ENCODE results near the gene SLC35F6. TPM values are rescaled to one million over a fixed set of nuclear protein-coding genes. Genes with fewer than 3 reads are reported as not detected.

SLC35F6 gene, protein sequence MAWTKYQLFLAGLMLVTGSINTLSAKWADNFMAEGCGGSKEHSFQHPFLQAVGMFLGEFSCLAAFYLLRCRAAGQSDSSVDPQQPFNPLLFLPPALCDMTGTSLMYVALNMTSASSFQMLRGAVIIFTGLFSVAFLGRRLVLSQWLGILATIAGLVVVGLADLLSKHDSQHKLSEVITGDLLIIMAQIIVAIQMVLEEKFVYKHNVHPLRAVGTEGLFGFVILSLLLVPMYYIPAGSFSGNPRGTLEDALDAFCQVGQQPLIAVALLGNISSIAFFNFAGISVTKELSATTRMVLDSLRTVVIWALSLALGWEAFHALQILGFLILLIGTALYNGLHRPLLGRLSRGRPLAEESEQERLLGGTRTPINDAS
- total RNA-seq, result 1 to 10 TPM; 2.0 to 2.7 TPM

- H3K36me3 Mint-ChIP-seq (ENCODE audit: low read depth), result no peaks in the 10 kb centered on the region
- H3K27ac Mint-ChIP-seq, result peak within 1 kb of the TSS; percentile 81
- H3K27me3 Mint-ChIP-seq (ENCODE audit: low read depth), result no peaks in the 10 kb centered on the region
- intact Hi-C loops (cut with micrococcal nuclease), result loop anchor here (1.0 kb wide), 1 partner anchor 21 kb away; no protein-coding TSS in a partner anchor
- no peaks in the 10 kb centered on the region for H3K9me3 Mint-ChIP-seq
- peaks cover 44% of the 10 kb centered on the region for H3K4me1 Mint-ChIP-seq (ENCODE audit: low read depth)
- peak within 1 kb of the TSS; percentile 91 for H3K4me3 Mint-ChIP-seq
- CTCF ChIA-PET, result no interaction called here
- DNase-seq, result peak; percentile 81
Measured at GRCh38 chr2:26764078-26764887, at the start of gene SLC35F6. Gene SLC35F6 (plus strand): TSS chr2:26764284. CDS start chr2:26764350, 66 bp downstream.

- CTCF ChIA-PET, result interaction anchor here (1.0 kb wide), 1 partner anchor 32 kb away, joined by 3 read pairs; no protein-coding TSS in a partner anchor
- Mint-ChIP-seq H3K9me3 (no peaks in the 10 kb centered on the region), H3K4me3 (no peak overlapping the region), H3K27ac (no peak overlapping the region), H3K4me1 (ENCODE audit: low read depth) (no peaks in the 10 kb centered on the region), H3K36me3 (ENCODE audit: low read depth) (no peaks in the 10 kb centered on the region), H3K27me3 (ENCODE audit: low read depth) (no peaks in the 10 kb centered on the region)
- no peak for DNase-seq
- intact Hi-C loops (cut with micrococcal nuclease), result no loop called here
Measured at GRCh38 chr2:26715528-26716270, 48.4 kb upstream of the SLC35F6 start.

DNA sequence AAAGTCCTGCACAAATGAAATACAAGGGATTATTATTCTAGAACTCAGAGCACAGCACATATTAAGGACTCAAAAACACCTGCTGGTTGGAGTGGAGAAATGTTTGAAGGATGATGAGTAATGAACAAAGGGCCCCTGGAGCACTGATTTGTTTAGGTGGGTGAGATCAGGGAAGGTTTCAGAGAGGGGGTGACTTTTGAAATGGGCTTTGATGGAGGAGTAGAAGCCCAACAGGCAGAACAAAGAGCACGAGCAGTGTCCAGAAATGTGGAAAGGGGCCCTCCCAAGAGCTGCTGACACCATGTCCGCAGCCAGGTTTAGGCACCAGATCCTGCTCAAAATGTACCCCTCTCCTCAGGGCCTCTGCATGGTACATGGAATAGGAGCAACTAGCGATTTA is 47.7 kb upstream of the SLC35F6 start:
- no peak for DNase-seq
- Mint-ChIP-seq H3K4me3 (no peak overlapping the region), H3K27me3 (ENCODE audit: low read depth) (no peaks in the 10 kb centered on the region), H3K36me3 (ENCODE audit: low read depth) (no peaks in the 10 kb centered on the region), H3K27ac (no peak overlapping the region), H3K9me3 (no peaks in the 10 kb centered on the region), H3K4me1 (ENCODE audit: low read depth) (no peaks in the 10 kb centered on the region)
- intact Hi-C loops (cut with micrococcal nuclease), result no loop called here
- CTCF ChIA-PET, result no interaction called here

- Mint-ChIP-seq H3K4me3 (no peak overlapping the region), H3K36me3 (ENCODE audit: low read depth) (no peaks in the 10 kb centered on the region), H3K9me3 (no peaks in the 10 kb centered on the region), H3K4me1 (ENCODE audit: low read depth) (no peaks in the 10 kb centered on the region), H3K27ac (no peak overlapping the region), H3K27me3 (ENCODE audit: low read depth) (no peaks in the 10 kb centered on the region)
- CTCF ChIA-PET, result no interaction called here
- no peak for DNase-seq
- intact Hi-C loops (cut with micrococcal nuclease), result no loop called here
Measured at GRCh38 chr2:26716769-26717168, 47.3 kb upstream of the SLC35F6 start.

DNA sequence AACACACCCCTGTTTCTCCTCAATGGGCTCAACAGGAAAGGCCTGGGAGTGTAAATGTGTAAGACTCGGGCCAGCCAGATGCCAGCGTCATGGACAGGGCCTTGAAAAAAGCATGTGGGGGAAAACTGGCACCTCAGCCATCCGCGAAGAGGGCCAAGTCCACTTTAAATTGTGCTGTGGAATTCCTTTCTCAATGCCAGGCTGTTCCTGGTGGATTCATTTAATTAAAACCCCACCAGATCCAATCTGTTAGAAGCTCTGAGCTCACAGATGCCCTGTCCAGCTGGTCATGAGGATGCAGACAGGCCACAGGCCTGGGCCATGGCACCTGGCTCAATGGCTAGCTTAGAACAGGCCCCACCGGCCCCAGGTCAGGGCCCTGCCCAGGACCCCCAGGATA is 46.7 kb upstream of the SLC35F6 start:
- Mint-ChIP-seq H3K27me3 (ENCODE audit: low read depth) (no peaks in the 10 kb centered on the region), H3K27ac (no peak overlapping the region), H3K36me3 (ENCODE audit: low read depth) (no peaks in the 10 kb centered on the region), H3K9me3 (no peaks in the 10 kb centered on the region), H3K4me3 (no peak overlapping the region), H3K4me1 (ENCODE audit: low read depth) (no peaks in the 10 kb centered on the region)
- no peak for DNase-seq
- intact Hi-C loops (cut with micrococcal nuclease), result no loop called here
- CTCF ChIA-PET, result no interaction called here

DNA sequence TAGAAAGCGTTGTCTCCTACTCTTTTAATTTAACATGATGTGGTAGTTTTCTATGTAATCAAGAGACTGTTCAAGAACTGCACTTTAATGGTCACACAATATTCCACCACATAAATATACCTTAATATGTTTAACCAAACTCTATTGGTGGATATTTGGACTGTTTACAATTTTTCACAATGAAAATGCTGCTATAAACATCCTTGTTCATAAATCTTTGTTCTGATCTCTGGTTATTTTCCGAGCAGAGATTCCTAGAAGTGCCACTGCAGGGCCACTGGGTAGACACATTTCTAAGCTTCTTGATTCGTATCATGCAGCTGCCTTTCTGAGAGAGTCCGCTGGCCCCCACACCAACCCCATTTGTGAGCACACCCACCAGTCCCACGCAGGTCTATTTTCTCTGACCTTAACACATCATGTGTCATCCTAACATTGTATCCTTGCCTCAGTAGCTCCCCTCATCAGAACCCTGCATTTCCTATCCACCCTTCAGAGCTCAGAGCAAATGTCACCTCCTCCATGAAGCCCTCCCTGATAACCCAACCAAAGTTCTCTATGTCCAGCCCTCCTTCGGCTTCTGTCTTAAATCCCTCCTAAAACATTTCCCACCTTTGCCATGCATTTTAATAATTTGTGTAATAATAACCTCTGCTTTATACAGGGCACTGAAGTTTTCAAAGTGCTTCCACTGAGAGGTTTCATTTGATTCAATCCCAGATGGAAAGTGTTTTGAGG is 45.0 kb upstream of the SLC35F6 start:
- CTCF ChIA-PET, result no interaction called here
- Mint-ChIP-seq H3K27ac (no peak overlapping the region), H3K36me3 (ENCODE audit: low read depth) (no peaks in the 10 kb centered on the region), H3K4me3 (no peak overlapping the region), H3K9me3 (no peaks in the 10 kb centered on the region), H3K4me1 (ENCODE audit: low read depth) (no peaks in the 10 kb centered on the region), H3K27me3 (ENCODE audit: low read depth) (no peaks in the 10 kb centered on the region)
- DNase-seq, result no peak
- intact Hi-C loops (cut with micrococcal nuclease), result no loop called here

- Mint-ChIP-seq H3K36me3 (ENCODE audit: low read depth) (no peaks in the 10 kb centered on the region), H3K27ac (no peak overlapping the region), H3K27me3 (ENCODE audit: low read depth) (no peaks in the 10 kb centered on the region), H3K4me1 (ENCODE audit: low read depth) (no peaks in the 10 kb centered on the region), H3K9me3 (no peaks in the 10 kb centered on the region), H3K4me3 (no peak overlapping the region)
- CTCF ChIA-PET, result no interaction called here
- intact Hi-C loops (cut with micrococcal nuclease), result no loop called here
- DNase-seq, result no peak
Measured at GRCh38 chr2:26720322-26721114, 43.6 kb upstream of the SLC35F6 start.

DNA sequence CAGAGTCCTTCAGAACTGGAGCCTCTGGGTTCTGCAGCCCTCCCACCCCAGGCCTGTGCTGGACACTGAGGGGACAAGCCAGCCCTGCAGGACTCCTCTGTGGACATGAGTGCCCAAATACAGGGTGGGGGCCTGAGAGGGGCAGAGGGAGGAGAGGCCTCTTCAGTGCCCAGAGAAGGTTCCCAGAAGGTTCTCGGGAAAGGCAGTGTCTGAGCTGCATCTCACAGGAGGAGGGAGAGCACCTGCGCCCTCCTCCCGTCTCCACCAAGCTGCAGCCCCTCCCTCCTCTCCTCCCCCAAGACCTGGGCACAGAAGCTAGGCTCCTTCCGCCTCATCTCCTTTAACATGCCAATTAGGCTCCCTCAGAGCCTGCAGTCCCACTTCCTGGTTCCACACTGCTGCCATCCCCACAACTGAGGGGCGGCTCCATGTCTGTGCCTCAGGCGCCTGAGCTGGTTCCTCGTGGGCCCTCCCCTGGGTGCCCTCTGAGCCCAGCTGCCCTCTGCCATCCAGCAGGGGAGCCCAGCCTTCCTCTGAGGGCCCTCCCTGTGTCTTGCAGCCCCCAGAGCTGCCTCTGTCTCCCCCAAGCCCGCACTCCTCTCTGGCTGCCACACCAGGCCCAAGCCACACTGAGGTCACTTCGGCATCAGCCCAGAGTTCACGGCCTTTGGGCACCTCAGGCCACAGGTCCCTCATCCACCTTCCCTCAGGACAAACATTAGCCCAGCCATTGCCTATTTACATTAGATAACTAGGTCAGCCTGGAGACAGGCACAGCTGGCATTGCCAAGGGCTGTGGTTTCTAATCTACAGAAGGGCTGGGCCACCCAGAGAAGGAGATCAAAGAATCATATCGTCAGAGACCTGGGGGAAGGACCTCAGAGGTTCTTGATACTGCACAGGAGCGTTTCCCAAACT is 42.7 kb upstream of the SLC35F6 start:
- no peaks in the 10 kb centered on the region for H3K9me3 Mint-ChIP-seq
- H3K27ac Mint-ChIP-seq, result no peak overlapping the region
- no peak for DNase-seq
- CTCF ChIA-PET, result no interaction called here
- H3K4me1 Mint-ChIP-seq (ENCODE audit: low read depth), result no peaks in the 10 kb centered on the region
- H3K36me3 Mint-ChIP-seq (ENCODE audit: low read depth), result no peaks in the 10 kb centered on the region
- peaks cover 4% of the 10 kb centered on the region for H3K27me3 Mint-ChIP-seq (ENCODE audit: low read depth)
- no peak overlapping the region for H3K4me3 Mint-ChIP-seq
- intact Hi-C loops (cut with micrococcal nuclease), result no loop called here

GRCh38 chr2:26722328-26722727 is 41.8 kb upstream of the SLC35F6 start:
- Mint-ChIP-seq H3K27me3 (ENCODE audit: low read depth) (peaks cover 7% of the 10 kb centered on the region), H3K4me3 (no peak overlapping the region), H3K36me3 (ENCODE audit: low read depth) (no peaks in the 10 kb centered on the region), H3K4me1 (ENCODE audit: low read depth) (no peaks in the 10 kb centered on the region), H3K27ac (no peak overlapping the region), H3K9me3 (no peaks in the 10 kb centered on the region)
- CTCF ChIA-PET, result no interaction called here
- intact Hi-C loops (cut with micrococcal nuclease), result no loop called here
- DNase-seq, result no peak

DNA sequence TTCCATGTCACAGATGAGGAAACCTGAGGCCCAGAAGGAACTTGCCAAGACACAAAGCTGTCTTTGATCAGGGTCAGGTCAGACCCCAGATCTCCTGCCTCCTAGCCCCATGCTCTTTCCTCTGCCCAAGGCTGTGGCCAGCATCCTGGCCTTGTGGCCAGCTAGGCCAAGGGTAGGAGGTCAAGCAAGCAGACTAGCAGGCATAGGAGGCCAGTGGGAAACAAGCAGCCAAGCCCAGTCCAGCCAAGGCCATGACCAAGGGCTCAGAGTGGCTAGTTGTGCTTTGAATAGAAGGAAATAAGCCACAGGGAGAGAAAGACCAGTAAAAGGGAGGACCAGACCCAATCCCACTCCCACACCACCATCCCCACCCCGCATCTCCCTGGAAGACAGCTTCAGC is 41.2 kb upstream of the SLC35F6 start:
- CTCF ChIA-PET, result no interaction called here
- Mint-ChIP-seq H3K4me1 (ENCODE audit: low read depth) (no peaks in the 10 kb centered on the region), H3K9me3 (no peaks in the 10 kb centered on the region), H3K27me3 (ENCODE audit: low read depth) (peaks cover 7% of the 10 kb centered on the region), H3K27ac (no peak overlapping the region), H3K4me3 (no peak overlapping the region), H3K36me3 (ENCODE audit: low read depth) (no peaks in the 10 kb centered on the region)
- intact Hi-C loops (cut with micrococcal nuclease), result no loop called here
- no peak for DNase-seq

DNA sequence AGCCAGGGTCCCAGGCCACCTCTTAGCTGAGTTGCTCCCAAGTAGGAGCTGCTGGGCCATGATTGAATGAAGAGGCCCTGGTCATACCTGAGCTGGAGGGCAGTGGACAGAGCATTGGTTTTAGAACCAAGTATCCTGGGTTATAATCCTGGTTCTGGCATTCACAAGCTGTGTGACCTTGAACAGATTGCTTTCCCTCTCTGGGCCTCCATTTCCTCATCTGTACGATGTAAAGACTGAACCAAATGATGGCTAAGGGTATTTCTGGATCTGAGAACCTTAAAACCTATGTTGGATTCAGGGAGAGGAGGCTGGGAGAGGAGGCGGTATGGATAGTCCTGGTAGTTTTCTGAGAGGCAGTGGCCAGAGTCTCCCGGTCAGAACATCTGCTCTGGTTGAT is 40.6 kb upstream of the SLC35F6 start:
- Mint-ChIP-seq H3K27me3 (ENCODE audit: low read depth) (peaks cover 7% of the 10 kb centered on the region), H3K4me3 (no peak overlapping the region), H3K36me3 (ENCODE audit: low read depth) (no peaks in the 10 kb centered on the region), H3K9me3 (no peaks in the 10 kb centered on the region), H3K4me1 (ENCODE audit: low read depth) (no peaks in the 10 kb centered on the region), H3K27ac (no peak overlapping the region)
- intact Hi-C loops (cut with micrococcal nuclease), result no loop called here
- no peak for DNase-seq
- CTCF ChIA-PET, result no interaction called here
